ENCODE results near the gene UBE2H. TPM values are rescaled to one million over a fixed set of nuclear protein-coding genes. Genes with fewer than 3 reads are reported as not detected.
A peak's percentile ranks its signal among the peaks of the same experiment; 100 is the strongest.

The UBE2H gene
- total and polyA plus RNA-seq, 2 of the 4 experiments (the other 2 are of a cell fraction) = 34.6 to 49.4 TPM

GRCh38 chr7:129780974-129781927, 171.5 kb downstream of the UBE2H start:
- no peak overlapping the region for H3K4me2 ChIP-seq (ENCODE audit: low read depth, low read length)
- peaks cover 14% of the 10 kb centered on the region for H3K9me3 ChIP-seq (ENCODE audit: control insufficient read depth, insufficient read depth, low read length)
- no peak overlapping the region for H3K4me3 ChIP-seq (ENCODE audit: insufficient read depth, low read depth, low read length)
- H2BK120ac ChIP-seq (ENCODE audit: low read depth, low read length) = no peak overlapping the region
- H4K91ac ChIP-seq (ENCODE audit: insufficient read depth, low read depth, low read length) = no peak overlapping the region
- H3K14ac ChIP-seq (replicated peaks; ENCODE audit: low read depth, low read length) = no peak overlapping the region
- H3K36me3 ChIP-seq (ENCODE audit: control insufficient read depth, insufficient read depth, low read length) = no peaks in the 10 kb centered on the region
- peak overlapping the region; percentile 70 for H2AK9ac ChIP-seq (replicated peaks; ENCODE audit: low read depth, low read length, poor library complexity)
- peaks cover 98% of the 10 kb centered on the region for H3K27me3 ChIP-seq (ENCODE audit: control insufficient read depth, insufficient read depth, low read length)
- 5% methylated on average over 7 of the region's 55 CpGs; no CpG with 5 or more reads in 1 of the 2 experiments for WGBS, 2 experiments (ENCODE audit: extremely low coverage in 2 of 2, insufficient read length in 1 of 2)
- no peak overlapping the region for H3K27ac ChIP-seq (ENCODE audit: insufficient read depth, low read length)
- no peak overlapping the region for H2AFZ ChIP-seq (replicated peaks; ENCODE audit: low read length, poor library complexity)
- in situ Hi-C loops (cut with MboI; ENCODE audit: low sequenced_read_pairs) = no loop called here
- no peak overlapping the region for H2BK5ac ChIP-seq (ENCODE audit: low read depth, low read length, poor library complexity, severe bottlenecking)
- H2BK20ac ChIP-seq (ENCODE audit: low read depth, low read length) = no peak overlapping the region
- H3K4me1 ChIP-seq (ENCODE audit: control insufficient read depth, insufficient read depth, low read length) = peaks cover 2% of the 10 kb centered on the region; the same call in 1 of the 2 replicates
- H3K79me1 ChIP-seq (ENCODE audit: low read depth in 1 of 2, low read length in 2 of 2) = no peaks in the 10 kb centered on the region
- POLR2A ChIA-PET (ENCODE audit: unreplicated experiment) = no interaction called here
- intact Hi-C loops (cut with micrococcal nuclease) = no loop called here
- H3K56ac ChIP-seq (ENCODE audit: extremely low read depth, insufficient read depth, low read length) = no peak overlapping the region
- H4K8ac ChIP-seq (ENCODE audit: low read depth in 2 of 2, low read length in 2 of 2) = no peak overlapping the region
- ATAC-seq (ENCODE audit: low read depth) (no peak), DNase-seq (no peak)
- dilution Hi-C loops (cut with HindIII; ENCODE audit: low sequenced_read_pairs, unreplicated experiment) = no loop called here
- H3K9me1 ChIP-seq (ENCODE audit: insufficient read depth, low read length) = no peaks in the 10 kb centered on the region
- peaks cover 38% of the 10 kb centered on the region for H4K20me1 ChIP-seq (ENCODE audit: insufficient read depth, low read length)
- H3K9ac ChIP-seq (ENCODE audit: low read depth, low read length) = no peak overlapping the region
- H2AK5ac ChIP-seq (ENCODE audit: low read depth, low read length) = no peak overlapping the region
- CTCF ChIA-PET = interaction anchor here (0.6 to 0.7 kb wide), 2 partner anchors 540 to 863 kb away, joined by 3 to 4 read pairs; no protein-coding TSS in a partner anchor
- H4K5ac ChIP-seq (ENCODE audit: low read depth, low read length) = no peak overlapping the region
- H3K18ac ChIP-seq (ENCODE audit: low read depth, low read length) = no peak overlapping the region
- H2BK15ac ChIP-seq (ENCODE audit: low read depth, low read length) = no peak overlapping the region
- no peak overlapping the region; the same call in 1 of the 2 replicates for H3K23ac ChIP-seq (ENCODE audit: low read depth, low read length)
- no peak for TF ChIP-seq USF2 (IDR thresholded peaks at IDR 0.05; ENCODE audit: low read depth, low read length)
- TF ChIP-seq MAFK (IDR thresholded peaks at IDR 0.05; ENCODE audit: low read depth, low read length) = no peak
- no peak for TF ChIP-seq FOS (IDR thresholded peaks at IDR 0.05; ENCODE audit: low read depth, low read length)
- TF ChIP-seq SMC3 (IDR thresholded peaks at IDR 0.05; ENCODE audit: low read depth, low read length) = no peak
- no peak for TF ChIP-seq MAZ (IDR thresholded peaks at IDR 0.05; ENCODE audit: borderline replicate concordance, low read depth, low read length)
- TF ChIP-seq CEBPB (IDR thresholded peaks at IDR 0.05; ENCODE audit: low read depth, low read length) = no peak
- no peak for TF ChIP-seq RAD21 (IDR thresholded peaks at IDR 0.05; ENCODE audit: low read length)
- no peak for TF ChIP-seq CHD1 (IDR thresholded peaks at IDR 0.05; ENCODE audit: low read depth, low read length)
- no peak for TF ChIP-seq NFE2L2 (IDR thresholded peaks at IDR 0.05; ENCODE audit: low read depth, low read length)
- no peak for TF ChIP-seq POLR2A (IDR thresholded peaks at IDR 0.05; ENCODE audit: low read depth, low read length)
- no peak overlapping the region for H3K4ac ChIP-seq (ENCODE audit: low read depth, low read length)
- no TSS peak for BruUV-seq (replicated peaks)

Measured in IMR-90 (cell line).